ENCODE data around the gene CUTA. TPM values are rescaled to one million over a fixed set of nuclear protein-coding genes. Genes with fewer than 3 reads are reported as not detected.

Gene CUTA
- total and polyA plus RNA-seq, 7 experiments from 2014 or later = 148 to 466 (median 205) TPM

Small RNAs within 50 kb of the gene (microRNA-seq; reads per million reads assigned to microRNA genes)
- gene MIR5004 (ENCODE audit: borderline microRNAs expressed) = not detected

Other genes with a start within 250 kb of the CUTA start
- 1 to 10 TPM in 3 of 5 experiments, under 1 TPM in 2; 0.51 to 3.5 (median 2.5) TPM for gene COL11A2, start 225.6 kb downstream of the CUTA start, total RNA-seq
- under 1 TPM in 1 of 2 donors, not detected in 1; 0.26 TPM for gene COL11A2, start 225.6 kb downstream of the CUTA start, polyA plus RNA-seq
- gene RXRB, start 217.4 kb downstream of the CUTA start, total RNA-seq = 100 to 1,000 TPM in 1 of 5 experiments, 10 to 100 TPM in 4; 50.3 to 103 (median 76.2) TPM
- 1 to 10 TPM; 7.6 to 9.4 TPM for gene RXRB, start 217.4 kb downstream of the CUTA start, polyA plus RNA-seq
- gene SLC39A7, start 217.2 kb downstream of the CUTA start, total RNA-seq = 10 to 100 TPM; 19.1 to 51.9 (median 27.9) TPM
- 10 to 100 TPM; 23.3 to 24.8 TPM for gene SLC39A7, start 217.2 kb downstream of the CUTA start, polyA plus RNA-seq
- 10 to 100 TPM in 4 of 5 experiments, 1 to 10 TPM in 1; 9.7 to 19.5 (median 10.7) TPM for gene HSD17B8, start 213.5 kb downstream of the CUTA start, total RNA-seq
- gene HSD17B8, start 213.5 kb downstream of the CUTA start, polyA plus RNA-seq = 10 to 100 TPM; 62.6 to 67.0 TPM
- gene RING1, start 209.6 kb downstream of the CUTA start, total RNA-seq = 10 to 100 TPM; 36.2 to 47.2 (median 44.5) TPM
- gene RING1, start 209.6 kb downstream of the CUTA start, polyA plus RNA-seq = 10 to 100 TPM in 1 of 2 donors, 1 to 10 TPM in 1; 9.5 to 10.4 TPM
- gene VPS52, start 146.2 kb downstream of the CUTA start, total RNA-seq = 100 to 1,000 TPM in 2 of 5 experiments, 10 to 100 TPM in 3; 74.3 to 110 (median 90.5) TPM
- 10 to 100 TPM; 15.5 to 26.8 TPM for gene VPS52, start 146.2 kb downstream of the CUTA start, polyA plus RNA-seq
- gene RPS18, start 146.0 kb downstream of the CUTA start, total RNA-seq = 1,000 to 10,000 TPM; 2,454 to 4,896 (median 3,431) TPM
- over 10,000 TPM in 1 of 2 donors, 1,000 to 10,000 TPM in 1; 8,513 to 10,735 TPM for gene RPS18, start 146.0 kb downstream of the CUTA start, polyA plus RNA-seq
- gene B3GALT4, start 141.0 kb downstream of the CUTA start, total RNA-seq = 10 to 100 TPM; 12.9 to 48.0 (median 18.2) TPM
- 10 to 100 TPM; 18.9 to 27.3 TPM for gene B3GALT4, start 141.0 kb downstream of the CUTA start, polyA plus RNA-seq
- 10 to 100 TPM; 25.3 to 62.7 (median 52.7) TPM for gene WDR46, start 128.9 kb downstream of the CUTA start, total RNA-seq
- 10 to 100 TPM; 55.2 to 82.9 TPM for gene WDR46, start 128.9 kb downstream of the CUTA start, polyA plus RNA-seq
- gene PFDN6, start 128.5 kb downstream of the CUTA start, total RNA-seq = 10 to 100 TPM; 14.6 to 73.2 (median 35.5) TPM
- 10 to 100 TPM; 26.5 to 36.3 TPM for gene PFDN6, start 128.5 kb downstream of the CUTA start, polyA plus RNA-seq
- gene RGL2, start 119.2 kb downstream of the CUTA start, total RNA-seq = 10 to 100 TPM; 45.7 to 76.8 (median 67.4) TPM
- 10 to 100 TPM in 1 of 2 donors, 1 to 10 TPM in 1; 4.1 to 11.5 TPM for gene RGL2, start 119.2 kb downstream of the CUTA start, polyA plus RNA-seq
- 100 to 1,000 TPM; 196 to 386 (median 240) TPM for gene TAPBP, start 104.0 kb downstream of the CUTA start, total RNA-seq
- gene TAPBP, start 104.0 kb downstream of the CUTA start, polyA plus RNA-seq = 100 to 1,000 TPM; 296 to 334 TPM
- 10 to 100 TPM; 15.5 to 30.1 (median 20.5) TPM for gene ZBTB22, start 100.4 kb downstream of the CUTA start, total RNA-seq
- 10 to 100 TPM; 15.6 TPM for gene ZBTB22, start 100.4 kb downstream of the CUTA start, polyA plus RNA-seq
- gene DAXX, start 95.1 kb downstream of the CUTA start, total RNA-seq = 10 to 100 TPM; 36.4 to 81.6 (median 79.6) TPM
- 100 to 1,000 TPM in 1 of 2 donors, 10 to 100 TPM in 1; 69.4 to 133 TPM for gene DAXX, start 95.1 kb downstream of the CUTA start, polyA plus RNA-seq
- 10 to 100 TPM in 1 of 5 experiments, 1 to 10 TPM in 3, under 1 TPM in 1; 0.65 to 87.9 (median 1.6) TPM for gene KIFC1, start 26.3 kb downstream of the CUTA start, total RNA-seq
- under 1 TPM; 0.18 to 0.92 TPM for gene KIFC1, start 26.3 kb downstream of the CUTA start, polyA plus RNA-seq
- 100 to 1,000 TPM in 4 of 5 experiments, 10 to 100 TPM in 1; 37.8 to 356 (median 235) TPM for gene PHF1, start 7.1 kb downstream of the CUTA start, total RNA-seq
- gene PHF1, start 7.1 kb downstream of the CUTA start, polyA plus RNA-seq = 10 to 100 TPM; 58.6 to 88.3 TPM
- gene SYNGAP1, start 2.0 kb upstream of the CUTA start, total RNA-seq = 10 to 100 TPM; 35.5 to 94.1 (median 57.9) TPM
- 1 to 10 TPM in 1 of 2 donors, under 1 TPM in 1; 0.48 to 2.3 TPM for gene SYNGAP1, start 2.0 kb upstream of the CUTA start, polyA plus RNA-seq
- gene ZBTB9, start 36.5 kb upstream of the CUTA start, total RNA-seq = 10 to 100 TPM in 1 of 5 experiments, 1 to 10 TPM in 4; 3.3 to 14.0 (median 9.8) TPM
- 10 to 100 TPM in 1 of 2 donors, 1 to 10 TPM in 1; 6.9 to 15.2 TPM for gene ZBTB9, start 36.5 kb upstream of the CUTA start, polyA plus RNA-seq
- gene BAK1, start 162.2 kb upstream of the CUTA start, total RNA-seq = 10 to 100 TPM; 16.9 to 78.8 (median 22.0) TPM
- 10 to 100 TPM in 1 of 2 donors, 1 to 10 TPM in 1; 9.6 to 21.7 TPM for gene BAK1, start 162.2 kb upstream of the CUTA start, polyA plus RNA-seq
- gene ITPR3, start 203.2 kb upstream of the CUTA start, total RNA-seq = 10 to 100 TPM; 35.6 to 65.7 (median 47.7) TPM
- gene ITPR3, start 203.2 kb upstream of the CUTA start, polyA plus RNA-seq = 1 to 10 TPM; 1.7 to 7.3 TPM

Measured in naive thymus-derived CD4-positive, alpha-beta T cell (primary cell).